NCI-H82 treated with DMSO at 0.1 percent for 48 hours (cell line): ENCODE results near the gene COIL.
"Not testable (repeated sequence)": the region's sequence is repeated elsewhere in the genome, so short reads cannot be mapped to it uniquely, and the experiment has no call there.

ENCODE experiments used
- DNase-seq: peaks from one replicate; lab custom pipeline; 2025; ENCODE audit not compliant: unreplicated experiment; lab: John Stamatoyannopoulos, UW

Gene COIL, protein sequence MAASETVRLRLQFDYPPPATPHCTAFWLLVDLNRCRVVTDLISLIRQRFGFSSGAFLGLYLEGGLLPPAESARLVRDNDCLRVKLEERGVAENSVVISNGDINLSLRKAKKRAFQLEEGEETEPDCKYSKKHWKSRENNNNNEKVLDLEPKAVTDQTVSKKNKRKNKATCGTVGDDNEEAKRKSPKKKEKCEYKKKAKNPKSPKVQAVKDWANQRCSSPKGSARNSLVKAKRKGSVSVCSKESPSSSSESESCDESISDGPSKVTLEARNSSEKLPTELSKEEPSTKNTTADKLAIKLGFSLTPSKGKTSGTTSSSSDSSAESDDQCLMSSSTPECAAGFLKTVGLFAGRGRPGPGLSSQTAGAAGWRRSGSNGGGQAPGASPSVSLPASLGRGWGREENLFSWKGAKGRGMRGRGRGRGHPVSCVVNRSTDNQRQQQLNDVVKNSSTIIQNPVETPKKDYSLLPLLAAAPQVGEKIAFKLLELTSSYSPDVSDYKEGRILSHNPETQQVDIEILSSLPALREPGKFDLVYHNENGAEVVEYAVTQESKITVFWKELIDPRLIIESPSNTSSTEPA

GRCh38 chr17:56960596-56961538 lies at the start of gene COIL:
Gene COIL (minus strand): TSS chr17:56961050. CDS start chr17:56961019, 31 bp downstream.
- DNase-seq = peak; percentile 88

- no peak for DNase-seq
These were observed 49.6 kb upstream of the COIL start for GRCh38 chr17:57010487-57010886.

GRCh38 chr17:57009737-57010445 lies 49.0 kb upstream of the COIL start:
- DNase-seq = peak; percentile 68

DNA sequence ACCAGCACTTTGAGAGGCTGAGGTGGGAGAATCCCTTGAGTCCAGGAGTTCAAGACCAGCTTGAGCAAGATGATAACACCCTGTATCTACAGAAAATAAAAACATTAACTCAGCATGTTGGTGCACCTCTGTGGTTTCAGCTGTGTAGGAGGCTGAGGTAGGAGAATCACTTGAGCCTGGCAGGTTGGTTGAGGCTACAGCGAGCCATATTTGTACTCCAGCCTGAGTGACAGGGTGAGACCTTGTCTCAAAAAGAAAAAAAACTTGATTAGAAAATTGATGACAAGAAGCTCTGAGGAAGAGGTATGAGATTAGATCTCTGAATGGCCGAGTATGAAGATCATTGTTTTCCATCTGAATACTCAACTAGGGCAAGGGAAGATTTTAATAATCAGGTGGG lies 48.1 kb upstream of the COIL start:
- no peak for DNase-seq

DNA sequence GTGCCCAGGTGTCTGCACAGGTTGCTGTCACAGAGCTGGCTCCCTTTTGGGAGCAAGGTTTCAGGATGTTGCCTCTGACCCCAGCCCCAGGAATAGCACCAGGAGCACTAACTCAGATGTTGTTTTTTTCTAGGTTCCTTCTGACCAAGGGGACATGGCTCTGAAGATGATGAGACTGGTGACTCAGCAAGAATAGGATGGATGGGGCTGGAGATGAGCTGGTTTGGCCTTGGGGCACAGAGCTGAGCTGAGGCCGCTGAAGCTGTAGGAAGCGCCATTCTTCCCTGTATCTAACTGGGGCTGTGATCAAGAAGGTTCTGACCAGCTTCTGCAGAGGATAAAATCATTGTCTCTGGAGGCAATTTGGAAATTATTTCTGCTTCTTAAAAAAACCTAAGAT lies 45.2 kb upstream of the COIL start:
- DNase-seq = no peak

DNA sequence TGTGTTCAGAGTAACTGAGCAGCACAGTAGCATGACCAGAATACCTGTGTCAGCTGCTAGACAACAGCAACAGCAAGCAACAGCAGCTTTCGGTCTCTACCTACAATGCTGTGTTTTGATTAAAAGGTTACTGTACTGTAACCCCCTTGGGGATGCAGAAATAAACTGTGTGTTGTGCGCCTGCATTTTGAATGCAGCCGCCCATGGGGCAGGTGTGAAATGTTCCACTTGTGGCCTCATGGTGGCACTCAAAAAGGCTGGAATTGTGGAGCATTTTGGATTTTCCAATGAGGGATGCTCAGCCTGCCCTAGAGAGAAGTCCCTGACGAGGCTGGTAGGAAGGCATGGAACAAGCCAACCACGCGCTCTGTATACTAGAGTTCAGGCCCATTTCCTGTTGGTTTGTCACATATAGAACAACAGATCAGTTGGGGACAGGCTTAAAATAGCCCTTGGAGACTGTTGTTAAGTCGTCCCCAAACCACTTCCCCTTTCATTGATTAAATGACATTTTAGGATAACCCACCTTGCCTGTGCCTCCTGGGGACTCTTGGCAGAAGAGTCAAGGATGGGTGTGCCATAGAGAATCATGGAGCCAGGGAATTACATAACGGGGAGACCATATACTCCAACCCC lies 44.2 kb upstream of the COIL start:
- DNase-seq = no peak

- no peak for DNase-seq
These were observed 42.1 kb upstream of the COIL start for GRCh38 chr17:57002904-57003303.

DNA sequence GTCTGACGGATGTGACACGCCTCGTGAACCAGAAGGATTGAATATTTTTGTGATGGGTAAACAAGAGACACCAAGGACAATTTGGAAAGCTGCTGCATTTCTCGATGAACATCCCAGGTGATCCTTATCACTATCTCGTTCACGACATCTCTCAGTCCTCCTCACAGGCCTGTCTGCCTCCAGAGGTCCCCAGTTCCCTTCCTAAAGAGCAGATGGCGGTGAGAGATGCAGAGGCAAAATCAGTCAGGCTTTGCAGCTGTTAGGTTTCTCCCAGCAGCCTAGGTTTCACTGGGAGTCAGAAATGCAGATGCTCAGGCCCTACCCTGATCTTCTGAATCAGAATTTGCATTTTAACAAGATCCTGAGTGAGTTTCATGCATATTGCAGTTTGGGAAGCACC lies 40.7 kb upstream of the COIL start:
- no peak for DNase-seq

GRCh38 chr17:56997313-56997712 lies 36.5 kb upstream of the COIL start:
- DNase-seq = no peak

GRCh38 chr17:56995766-56996165 lies 34.9 kb upstream of the COIL start:
- no peak for DNase-seq

- no peak for DNase-seq
These were observed 33.4 kb upstream of the COIL start for GRCh38 chr17:56994009-56994792.

GRCh38 chr17:56992364-56992763 lies 31.5 kb upstream of the COIL start:
- DNase-seq = no peak

GRCh38 chr17:56988901-56989572 lies 28.2 kb upstream of the COIL start:
- DNase-seq = no peak

DNA sequence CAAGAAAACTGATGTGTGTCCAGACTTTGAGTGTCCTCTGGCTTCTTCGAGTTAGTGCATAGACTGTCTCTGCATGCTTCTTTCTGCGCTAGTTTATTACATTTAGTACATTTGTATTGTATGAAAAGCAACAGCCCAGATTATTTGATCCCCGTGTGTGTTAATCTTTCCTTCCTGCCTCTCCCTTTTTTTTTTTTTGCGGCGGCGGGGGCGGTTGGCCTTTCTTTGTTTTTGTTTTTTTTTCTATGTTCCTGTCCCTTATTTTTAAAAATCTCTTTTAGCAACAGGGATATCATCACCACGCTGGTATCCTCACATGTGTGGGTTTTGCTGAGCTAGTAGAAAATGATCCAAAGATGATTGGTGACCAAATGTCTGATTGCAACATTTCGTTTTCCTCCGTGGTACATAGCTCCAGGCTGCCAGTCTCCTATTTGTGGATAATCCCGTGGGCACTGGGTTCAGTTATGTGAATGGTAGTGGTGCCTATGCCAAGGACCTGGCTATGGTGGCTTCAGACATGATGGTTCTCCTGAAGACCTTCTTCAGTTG lies 26.5 kb upstream of the COIL start:
- no peak for DNase-seq

GRCh38 chr17:56985371-56986162 lies 24.7 kb upstream of the COIL start:
- no peak for DNase-seq

DNA sequence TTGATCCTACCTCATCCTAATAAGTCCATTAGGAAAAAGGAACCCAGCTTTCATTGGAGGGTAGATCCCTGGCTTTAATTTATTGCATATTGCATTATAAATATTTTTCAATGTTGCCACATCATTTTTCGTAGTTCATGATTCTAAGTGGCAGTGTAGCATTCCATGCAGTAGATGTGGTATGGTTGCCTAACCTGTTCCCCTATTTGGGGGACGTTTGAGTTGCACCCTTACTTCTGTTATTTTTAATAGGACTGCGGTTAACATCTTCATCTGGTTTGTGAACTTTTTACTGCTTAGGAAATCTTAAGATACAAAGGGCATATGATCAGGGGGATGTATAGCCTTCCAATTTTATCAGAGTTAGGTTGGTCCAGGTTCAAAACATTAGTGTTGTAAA lies 22.5 kb upstream of the COIL start:
- no peak for DNase-seq

- no peak for DNase-seq
These were observed 21.5 kb upstream of the COIL start for GRCh38 chr17:56982312-56982711.

GRCh38 chr17:56980526-56980925 lies 19.7 kb upstream of the COIL start:
- DNase-seq = not testable (repeated sequence)
